GM12875 (cell line): ENCODE data around the gene SLC37A4.

ENCODE experiments used
- H3K4me3 ChIP-seq: one replicate; pipeline ENCODE4 v1.5.1; 2011; ENCODE audit warnings: low read depth, low read length, control low read depth
- TF ChIP-seq, protein P1 (sequence below): IDR thresholded peaks from 2 replicates; pipeline ENCODE4 v1.5.1; 2011; ENCODE audit warnings: low read depth, mild to moderate bottlenecking, control low read depth, inconsistent platforms, low read length, moderate library complexity, borderline replicate concordance; ENCODE audit not compliant: insufficient read depth

Gene SLC37A4

DNA sequence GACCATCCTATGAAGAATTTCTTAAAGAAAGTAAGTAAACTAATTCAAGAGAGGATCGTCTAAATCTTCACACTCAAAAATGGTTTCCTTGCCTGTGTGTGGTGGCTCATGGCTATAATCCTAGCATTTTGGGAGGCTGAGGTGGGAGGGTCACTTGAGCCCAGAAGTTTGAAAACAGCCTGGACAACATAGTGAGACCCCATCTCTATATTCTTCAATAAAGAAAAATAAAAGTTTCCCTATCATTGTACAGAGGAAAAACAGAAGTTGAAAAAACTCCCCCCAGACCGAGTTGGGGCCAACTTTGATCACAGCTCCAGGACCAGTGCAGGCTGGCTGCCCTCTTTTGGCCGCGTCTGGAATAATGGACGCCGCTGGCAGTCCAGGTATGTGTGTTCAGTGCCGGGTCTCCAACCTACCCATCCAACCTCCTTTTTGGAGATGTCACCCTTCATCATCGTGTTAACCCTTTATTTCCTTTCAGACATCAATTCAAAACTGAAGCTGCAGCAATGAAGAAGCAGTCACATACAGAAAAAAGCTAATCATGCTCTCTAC, 15.5 kb downstream of the SLC37A4 start:
- TF ChIP-seq, protein P1, sequence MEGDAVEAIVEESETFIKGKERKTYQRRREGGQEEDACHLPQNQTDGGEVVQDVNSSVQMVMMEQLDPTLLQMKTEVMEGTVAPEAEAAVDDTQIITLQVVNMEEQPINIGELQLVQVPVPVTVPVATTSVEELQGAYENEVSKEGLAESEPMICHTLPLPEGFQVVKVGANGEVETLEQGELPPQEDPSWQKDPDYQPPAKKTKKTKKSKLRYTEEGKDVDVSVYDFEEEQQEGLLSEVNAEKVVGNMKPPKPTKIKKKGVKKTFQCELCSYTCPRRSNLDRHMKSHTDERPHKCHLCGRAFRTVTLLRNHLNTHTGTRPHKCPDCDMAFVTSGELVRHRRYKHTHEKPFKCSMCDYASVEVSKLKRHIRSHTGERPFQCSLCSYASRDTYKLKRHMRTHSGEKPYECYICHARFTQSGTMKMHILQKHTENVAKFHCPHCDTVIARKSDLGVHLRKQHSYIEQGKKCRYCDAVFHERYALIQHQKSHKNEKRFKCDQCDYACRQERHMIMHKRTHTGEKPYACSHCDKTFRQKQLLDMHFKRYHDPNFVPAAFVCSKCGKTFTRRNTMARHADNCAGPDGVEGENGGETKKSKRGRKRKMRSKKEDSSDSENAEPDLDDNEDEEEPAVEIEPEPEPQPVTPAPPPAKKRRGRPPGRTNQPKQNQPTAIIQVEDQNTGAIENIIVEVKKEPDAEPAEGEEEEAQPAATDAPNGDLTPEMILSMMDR: no peak
- H3K4me3 ChIP-seq: no peak overlapping the region

DNA sequence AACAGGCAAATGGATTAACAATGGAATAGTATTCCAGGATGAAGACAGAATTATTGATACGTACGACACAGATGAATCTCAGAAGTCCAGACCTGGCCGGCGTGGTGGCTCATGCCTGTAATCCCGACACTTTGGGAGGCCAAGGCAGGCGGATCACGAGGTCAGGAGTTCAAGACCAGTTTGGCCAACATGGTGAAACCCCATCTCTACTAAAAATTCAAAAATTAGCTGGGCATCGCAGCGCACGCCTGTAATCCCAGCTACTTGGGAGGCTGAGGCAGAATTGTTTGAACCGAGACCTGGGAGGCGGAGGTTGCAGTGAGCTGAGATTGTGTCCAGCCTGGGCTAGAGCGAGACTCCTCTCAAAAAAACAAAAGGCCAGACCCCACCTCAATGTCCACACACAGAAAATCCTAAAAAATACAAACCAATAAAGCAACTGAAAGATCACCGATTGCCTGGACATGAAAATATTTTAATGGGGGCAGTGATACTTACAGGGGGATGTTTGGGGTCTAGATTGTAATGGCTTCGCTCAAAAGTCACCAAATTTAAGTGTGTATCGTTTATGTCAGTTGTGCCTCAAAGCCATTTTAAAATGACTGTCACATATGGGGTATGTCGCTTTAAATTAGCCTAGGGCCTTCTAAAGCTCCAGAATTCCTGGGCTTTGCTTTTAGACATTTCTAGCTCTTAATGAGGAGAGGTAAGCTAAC, 16.3 kb downstream of the SLC37A4 start:
- H3K4me3 ChIP-seq: no peak overlapping the region
- TF ChIP-seq, protein P1: no peak

DNA sequence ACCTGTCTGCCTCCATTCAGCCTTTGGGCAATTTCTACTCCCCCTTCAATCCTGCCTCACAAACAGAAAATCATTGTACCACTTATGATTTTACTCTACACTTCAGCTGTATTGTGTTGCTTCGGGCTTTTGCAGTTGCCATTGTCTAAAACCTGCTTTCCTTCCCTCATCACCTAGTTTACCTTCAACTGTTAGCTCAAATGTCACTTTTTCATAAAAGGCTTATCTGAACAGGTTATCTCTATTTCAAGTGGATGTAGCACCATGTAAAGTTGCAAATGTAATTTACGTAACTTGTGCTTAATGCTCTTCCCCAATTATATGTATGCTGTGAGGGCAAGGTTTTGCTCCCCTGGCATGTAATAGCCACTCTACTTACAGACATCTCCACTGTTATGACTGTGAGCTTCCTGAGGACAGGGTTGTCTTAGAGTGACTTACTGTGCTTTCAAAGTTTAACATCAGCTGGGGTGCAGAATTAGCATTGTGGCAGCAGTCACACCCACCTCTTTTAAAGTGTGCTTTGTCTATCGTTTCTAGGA, 18.0 kb downstream of the SLC37A4 start:
- TF ChIP-seq, protein P1: no peak
- no peak overlapping the region for H3K4me3 ChIP-seq

DNA sequence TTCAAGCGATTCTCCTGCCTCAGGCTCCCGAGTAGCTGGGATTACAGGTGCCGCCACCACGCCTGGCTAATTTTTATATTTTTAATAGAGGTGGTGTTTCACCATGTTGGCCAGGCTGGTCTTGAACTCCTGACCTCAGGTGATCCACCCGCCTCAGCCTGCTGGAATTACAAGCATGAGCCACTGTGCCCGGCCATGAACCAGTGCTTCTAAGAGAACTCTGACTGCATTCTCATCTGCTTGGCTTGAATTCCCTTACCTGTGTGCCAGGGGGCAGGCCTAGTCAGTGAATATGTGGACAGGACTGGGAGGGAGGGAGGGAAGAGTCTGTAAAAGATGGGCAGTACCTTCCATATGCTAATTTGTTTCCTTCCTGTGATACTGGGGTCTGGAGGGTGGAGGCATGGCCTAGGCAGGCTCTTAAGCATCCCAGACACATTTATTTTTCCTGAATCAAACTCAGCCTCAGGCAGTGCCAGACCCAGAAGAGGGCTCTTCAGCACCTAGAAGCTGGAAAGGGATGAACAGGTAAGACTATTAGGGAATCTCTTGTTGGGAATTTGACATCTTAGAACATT, 19.1 kb downstream of the SLC37A4 start:
- H3K4me3 ChIP-seq: no peak overlapping the region
- TF ChIP-seq, protein P1: no peak

DNA sequence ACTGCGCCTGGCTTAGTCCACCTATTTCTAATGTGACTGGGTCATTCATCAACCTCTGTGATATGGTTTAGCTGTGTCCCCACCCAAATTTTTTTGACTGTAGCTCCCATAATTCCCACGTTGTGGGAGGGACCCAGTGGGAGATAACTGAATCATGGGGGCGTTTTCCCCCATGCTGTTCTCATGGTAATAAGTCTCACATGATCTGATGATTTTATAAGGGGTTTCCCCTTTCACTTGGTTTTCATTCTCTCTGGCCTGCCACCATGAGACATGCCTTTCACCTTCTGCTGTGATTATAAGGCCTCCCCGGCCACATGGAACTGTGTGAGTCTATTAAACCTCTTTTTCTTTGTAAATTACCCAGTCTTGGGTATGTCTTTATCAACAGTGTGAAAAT, 24.0 kb downstream of the SLC37A4 start:
- TF ChIP-seq, protein P1: no peak

DNA sequence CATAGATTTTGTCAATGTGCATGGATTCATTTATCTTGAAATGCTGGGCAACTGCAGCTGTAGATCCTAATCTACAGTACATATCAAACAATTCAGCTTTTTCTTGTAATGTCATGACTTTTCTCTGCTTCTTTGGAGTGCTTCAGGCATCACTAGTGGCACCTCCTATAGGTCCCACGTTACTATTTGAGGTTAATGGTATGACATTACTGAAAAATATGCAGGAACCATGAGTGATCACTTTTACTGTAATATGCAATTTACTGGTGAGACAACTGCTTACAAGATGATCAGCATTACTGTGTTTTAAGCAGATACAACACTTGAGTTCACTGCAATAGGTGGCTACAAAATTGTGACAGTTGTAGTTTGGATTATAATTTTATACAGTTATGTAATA, 29.8 kb downstream of the SLC37A4 start:
- H3K4me3 ChIP-seq: no peak overlapping the region
- TF ChIP-seq, protein P1: no peak

More for the DNA sequence above, 24.0 kb downstream of the SLC37A4 start:
- no peak overlapping the region for H3K4me3 ChIP-seq
